Ectodermal cell (in vitro differentiated cells): ENCODE measurements around the gene HELZ2.

Experiments used
- H3K27ac ChIP-seq: 2 replicates; pipeline ENCODE4 v1.7.0; 2013; ENCODE audit warnings: mild to moderate bottlenecking, low read depth, low read length; ENCODE audit not compliant: insufficient read depth, poor library complexity, severe bottlenecking
- H3K27me3 ChIP-seq: 2 replicates; pipeline ENCODE4 v1.7.0; 2013; ENCODE audit warnings: mild to moderate bottlenecking, low read length; ENCODE audit not compliant: insufficient read depth, control insufficient read depth, poor library complexity, severe bottlenecking
- H3K36me3 ChIP-seq: one replicate; pipeline ENCODE4 v1.7.0; 2013; ENCODE audit warnings: low read length; ENCODE audit not compliant: control insufficient read depth, insufficient read depth
- H3K4me1 ChIP-seq: one replicate; pipeline ENCODE4 v1.7.0; 2013; ENCODE audit warnings: low read length; ENCODE audit not compliant: control insufficient read depth, insufficient read depth
- H3K4me3 ChIP-seq: 2 replicates; pipeline ENCODE4 v1.7.0; 2013; ENCODE audit warnings: low read depth, low read length, control low read depth; ENCODE audit not compliant: insufficient read depth
- H3K9me3 ChIP-seq: 2 replicates; pipeline ENCODE4 v1.7.0; 2013; ENCODE audit warnings: mild to moderate bottlenecking, low read length, moderate library complexity; ENCODE audit not compliant: control insufficient read depth
- WGBS, 2 experiments: methylation state at CpG; one replicate each; pipeline ENCODE4 v1.1.7; 2013; ENCODE audit warnings: missing lambda C conversion rate in 2 of 2; 5-methylcytosine and 5-hydroxymethylcytosine counted together

Gene HELZ2

DNA sequence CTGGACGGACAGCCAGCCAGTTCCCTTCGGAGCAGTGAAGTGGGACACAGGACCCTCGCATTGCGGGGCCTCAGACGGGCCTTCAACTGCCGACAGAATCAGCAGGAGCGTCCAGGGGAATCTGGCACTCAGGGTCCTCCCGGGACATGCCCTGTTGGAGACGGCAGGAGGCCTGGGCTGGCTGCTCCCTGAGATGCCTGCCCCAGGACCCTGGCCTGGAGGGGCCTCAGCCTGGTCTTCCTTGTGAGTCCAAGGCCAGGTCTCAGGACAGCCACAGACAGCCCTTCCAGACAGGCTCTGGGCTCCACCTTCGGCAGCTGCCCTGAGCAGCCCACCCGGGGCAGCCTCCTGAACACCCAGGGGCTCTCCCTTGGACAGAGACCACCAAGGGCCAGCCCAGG, 14.6 kb upstream of the HELZ2 start:
- Histone ChIP-seq H3K27me3 (no peaks in the 10 kb centered on the region), H3K4me1 (no peaks in the 10 kb centered on the region), H3K36me3 (peaks cover 4% of the 10 kb centered on the region), H3K9me3 (no peaks in the 10 kb centered on the region), H3K4me3 (no peak overlapping the region), H3K27ac (no peak overlapping the region)
- WGBS, 2 experiments, result 95% methylated on average over 11 of the region's 11 CpGs

DNA sequence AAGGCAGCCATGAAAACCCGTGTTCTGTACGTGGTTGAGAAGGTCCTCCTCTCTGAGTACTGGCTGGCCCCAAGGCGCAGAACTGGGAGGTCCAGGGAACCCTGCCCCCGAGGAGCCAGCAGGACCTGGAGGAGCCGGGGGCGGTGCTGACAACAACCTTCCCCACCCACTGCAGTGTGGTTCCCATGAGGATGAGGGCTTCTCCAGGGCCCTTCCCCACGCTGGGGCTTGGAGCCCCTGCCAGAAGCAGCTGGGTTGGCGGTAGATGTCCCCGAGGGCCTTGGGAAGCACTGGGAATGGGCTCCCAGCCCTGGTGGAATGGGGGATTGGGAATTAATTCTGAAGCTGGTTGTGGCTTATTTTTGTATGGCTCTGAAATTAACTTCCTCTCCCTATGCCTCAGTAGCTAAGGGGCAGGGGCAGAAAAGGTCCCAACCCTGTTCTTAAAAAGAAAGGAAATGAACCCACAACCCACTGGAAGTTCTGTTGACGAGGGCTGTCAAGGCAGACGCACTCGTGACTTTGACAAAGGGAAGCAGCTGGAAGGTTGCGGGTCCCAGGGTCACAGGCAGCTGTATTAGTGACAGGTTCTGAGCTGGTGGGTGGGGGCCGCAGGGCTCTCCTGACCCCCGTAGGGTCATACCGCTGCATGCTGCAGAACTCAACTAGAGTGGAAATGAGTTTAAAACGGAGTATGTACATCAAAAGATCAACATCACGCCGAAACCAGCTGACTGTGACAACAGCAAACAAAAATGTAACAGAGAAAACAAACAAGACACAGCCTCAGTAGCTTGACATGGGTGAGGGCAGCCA, 13.9 kb upstream of the HELZ2 start:
- Histone ChIP-seq H3K27ac (no peak overlapping the region), H3K4me1 (no peaks in the 10 kb centered on the region), H3K36me3 (no peaks in the 10 kb centered on the region), H3K27me3 (no peaks in the 10 kb centered on the region), H3K9me3 (no peaks in the 10 kb centered on the region), H3K4me3 (no peak overlapping the region)
- WGBS, 2 experiments, result 87 to 88% methylated on average over 19 of the region's 19 CpGs

DNA sequence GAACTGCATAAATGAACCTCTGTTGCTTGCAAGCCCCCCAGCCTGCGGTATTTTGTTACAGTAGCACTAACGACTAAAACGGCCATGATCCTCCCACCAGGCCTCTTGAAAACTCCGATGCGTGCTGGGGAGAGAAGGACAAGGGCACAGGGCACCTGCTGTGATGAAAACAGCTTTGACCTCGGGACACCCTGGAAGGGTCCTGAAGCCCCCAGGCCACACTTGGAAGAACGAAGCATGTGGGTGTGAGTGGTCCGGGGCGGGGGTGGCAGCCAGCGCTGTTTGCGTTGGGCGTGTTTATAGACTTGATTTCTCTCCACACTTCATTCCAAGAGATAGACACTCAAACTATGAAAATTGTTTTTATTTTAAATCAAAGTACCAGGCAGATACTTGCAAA, 13.2 kb upstream of the HELZ2 start:
- WGBS, 2 experiments, result 92 to 94% methylated on average over 12 of the region's 12 CpGs
- H3K36me3 ChIP-seq, result no peaks in the 10 kb centered on the region
- H3K4me1 ChIP-seq, result no peaks in the 10 kb centered on the region
- no peak overlapping the region for H3K4me3 ChIP-seq
- H3K27ac ChIP-seq, result no peak overlapping the region
- no peaks in the 10 kb centered on the region for H3K9me3 ChIP-seq
- no peaks in the 10 kb centered on the region for H3K27me3 ChIP-seq

DNA sequence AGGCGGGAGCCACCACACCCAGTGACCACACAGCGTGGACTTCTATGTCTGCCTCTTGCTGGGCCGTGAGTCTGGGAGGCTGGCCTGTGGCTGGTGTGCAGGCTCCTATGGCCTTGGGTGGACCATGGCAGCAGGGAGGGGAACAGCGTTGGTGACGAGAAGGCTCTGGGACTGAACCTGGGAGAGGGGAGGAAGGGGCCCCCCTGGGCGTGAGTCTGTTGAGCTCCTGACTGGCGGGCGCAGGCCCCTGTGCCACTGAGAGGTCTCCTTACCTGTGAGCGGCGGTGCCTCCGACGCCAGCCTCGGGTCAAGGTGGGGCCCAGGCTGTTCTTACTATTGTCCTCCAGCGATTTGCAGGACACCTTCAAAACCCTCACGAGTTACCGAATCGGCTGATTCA, 12.8 kb upstream of the HELZ2 start:
- H3K4me3 ChIP-seq, result no peak overlapping the region
- no peaks in the 10 kb centered on the region for H3K9me3 ChIP-seq
- no peaks in the 10 kb centered on the region for H3K36me3 ChIP-seq
- no peaks in the 10 kb centered on the region for H3K27me3 ChIP-seq
- H3K4me1 ChIP-seq, result no peaks in the 10 kb centered on the region
- H3K27ac ChIP-seq, result no peak overlapping the region
- 93% methylated on average over 17 of the region's 17 CpGs for WGBS, 2 experiments

DNA sequence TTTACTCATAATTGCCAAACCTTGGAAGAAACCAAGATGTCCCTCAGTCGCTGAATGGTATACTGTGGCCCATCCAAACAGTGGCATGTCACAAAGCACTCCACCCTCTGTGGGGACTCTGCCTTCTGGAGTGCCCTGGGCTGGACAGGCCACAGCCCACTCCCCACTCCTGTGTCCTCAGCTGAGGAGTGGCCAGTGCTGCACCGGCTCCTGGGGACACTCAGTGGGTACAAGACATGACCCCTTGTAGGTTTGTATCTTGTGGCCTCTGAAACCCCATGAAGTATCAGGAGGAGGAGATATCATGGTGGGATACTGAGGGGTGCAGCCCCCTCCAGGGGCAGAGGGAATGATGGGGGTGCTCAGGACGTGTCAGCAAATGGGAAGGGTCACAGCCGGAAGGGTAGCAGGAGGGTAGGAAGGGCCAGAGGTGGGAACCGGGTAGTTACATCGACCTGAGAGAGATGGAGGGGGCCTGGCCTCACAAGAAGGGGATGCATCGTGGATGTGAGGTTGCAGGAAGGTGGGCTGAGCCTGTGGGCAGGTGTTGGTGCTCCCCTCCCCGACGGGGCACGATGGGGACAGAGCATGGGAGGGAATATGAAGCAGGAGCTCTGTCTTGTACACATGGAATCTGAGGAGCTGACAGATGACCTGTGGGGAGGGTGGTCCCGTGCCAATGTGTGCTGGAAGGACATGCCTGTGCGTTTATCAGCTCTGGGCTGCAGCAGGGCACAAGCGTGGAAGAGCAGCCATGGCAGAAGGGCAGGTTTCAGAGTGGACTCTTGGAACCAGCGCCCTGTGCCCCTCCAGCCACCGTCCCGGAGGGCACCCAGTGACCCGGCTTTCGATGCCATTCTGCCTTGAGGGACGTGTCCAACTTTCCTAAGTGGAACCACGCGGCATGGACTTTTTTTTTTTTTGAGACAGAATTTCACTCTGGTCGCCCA, 11.9 kb upstream of the HELZ2 start:
- H3K27me3 ChIP-seq, result no peaks in the 10 kb centered on the region
- no peak overlapping the region for H3K4me3 ChIP-seq
- no peak overlapping the region for H3K27ac ChIP-seq
- 89 to 92% methylated on average over 22 of the region's 22 CpGs for WGBS, 2 experiments
- no peaks in the 10 kb centered on the region for H3K36me3 ChIP-seq
- no peaks in the 10 kb centered on the region for H3K9me3 ChIP-seq
- H3K4me1 ChIP-seq, result no peaks in the 10 kb centered on the region

DNA sequence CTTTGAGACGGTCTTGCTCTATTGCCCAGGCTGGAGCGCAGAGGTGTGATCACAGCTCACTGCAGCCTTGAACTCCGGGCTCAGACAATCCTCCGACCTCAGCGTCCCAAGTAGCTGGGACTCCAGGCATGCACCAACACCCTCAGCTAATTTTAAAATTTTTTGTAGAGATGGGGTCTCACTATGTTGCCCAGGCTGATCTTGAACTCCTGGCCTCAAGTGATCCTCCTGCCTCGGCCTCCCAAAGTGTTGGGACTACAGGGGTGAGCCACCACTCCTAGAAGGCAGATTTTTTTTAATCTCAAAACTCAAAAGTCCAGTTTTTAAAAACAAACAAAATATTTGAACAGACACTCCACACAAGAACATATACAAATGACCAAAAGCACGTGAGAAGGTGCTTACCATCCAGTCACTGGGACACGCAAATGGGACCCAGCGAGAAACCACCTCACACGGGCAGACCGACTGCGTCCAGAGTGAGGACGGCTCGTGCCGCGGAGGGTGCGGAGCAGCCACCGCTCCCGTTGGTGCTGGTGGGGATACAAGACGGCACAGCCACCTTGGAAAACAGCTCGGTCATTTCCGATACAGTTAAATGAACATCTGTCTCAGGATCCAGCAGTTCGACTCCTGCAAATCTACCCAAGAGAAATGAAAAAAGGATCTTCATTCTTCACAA, 8.5 kb upstream of the HELZ2 start:
- no peak overlapping the region for H3K27ac ChIP-seq
- WGBS, 2 experiments, result 90 to 92% methylated on average over 23 of the region's 23 CpGs
- no peaks in the 10 kb centered on the region for H3K36me3 ChIP-seq
- H3K9me3 ChIP-seq, result no peaks in the 10 kb centered on the region
- H3K4me1 ChIP-seq, result no peaks in the 10 kb centered on the region
- no peak overlapping the region for H3K4me3 ChIP-seq
- H3K27me3 ChIP-seq, result no peaks in the 10 kb centered on the region

DNA sequence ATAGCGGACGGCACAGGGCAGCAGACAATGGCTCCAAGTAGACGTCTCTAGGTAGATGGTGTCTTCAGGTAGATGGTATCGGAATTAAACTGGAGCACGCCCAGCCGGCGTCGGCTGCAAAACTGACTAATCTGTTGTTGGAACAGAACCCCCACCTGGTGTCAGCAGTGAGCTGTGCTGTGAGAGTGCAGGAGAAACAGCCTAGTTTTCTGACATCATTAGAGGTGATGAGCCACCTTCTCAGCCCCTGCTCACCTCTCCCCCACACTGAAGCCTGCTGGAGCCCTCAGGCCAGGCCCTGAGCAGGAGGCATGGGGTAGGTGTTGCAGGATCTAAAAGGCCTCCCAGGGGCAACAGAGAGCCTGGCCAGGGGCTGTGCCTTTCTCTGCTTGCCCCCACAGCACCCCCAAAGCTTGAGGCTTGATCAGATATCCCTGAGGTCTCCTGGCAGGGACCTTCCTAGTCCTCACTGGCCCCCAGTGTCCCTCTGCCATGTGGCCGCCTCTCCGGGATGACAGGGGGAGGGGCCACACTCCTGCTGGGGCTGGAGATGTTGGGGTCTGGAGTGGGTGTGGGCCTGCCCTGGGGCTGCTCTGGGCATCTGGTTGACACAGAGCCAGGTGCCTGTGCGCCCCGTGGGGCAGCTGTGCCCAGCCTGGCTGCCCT, 6.9 kb upstream of the HELZ2 start:
- H3K4me3 ChIP-seq, result no peak overlapping the region
- WGBS, 2 experiments, result 82 to 83% methylated on average over 12 of the region's 12 CpGs
- H3K36me3 ChIP-seq, result no peaks in the 10 kb centered on the region
- no peak overlapping the region for H3K27ac ChIP-seq
- H3K4me1 ChIP-seq, result no peaks in the 10 kb centered on the region
- no peaks in the 10 kb centered on the region for H3K27me3 ChIP-seq
- no peaks in the 10 kb centered on the region for H3K9me3 ChIP-seq

DNA sequence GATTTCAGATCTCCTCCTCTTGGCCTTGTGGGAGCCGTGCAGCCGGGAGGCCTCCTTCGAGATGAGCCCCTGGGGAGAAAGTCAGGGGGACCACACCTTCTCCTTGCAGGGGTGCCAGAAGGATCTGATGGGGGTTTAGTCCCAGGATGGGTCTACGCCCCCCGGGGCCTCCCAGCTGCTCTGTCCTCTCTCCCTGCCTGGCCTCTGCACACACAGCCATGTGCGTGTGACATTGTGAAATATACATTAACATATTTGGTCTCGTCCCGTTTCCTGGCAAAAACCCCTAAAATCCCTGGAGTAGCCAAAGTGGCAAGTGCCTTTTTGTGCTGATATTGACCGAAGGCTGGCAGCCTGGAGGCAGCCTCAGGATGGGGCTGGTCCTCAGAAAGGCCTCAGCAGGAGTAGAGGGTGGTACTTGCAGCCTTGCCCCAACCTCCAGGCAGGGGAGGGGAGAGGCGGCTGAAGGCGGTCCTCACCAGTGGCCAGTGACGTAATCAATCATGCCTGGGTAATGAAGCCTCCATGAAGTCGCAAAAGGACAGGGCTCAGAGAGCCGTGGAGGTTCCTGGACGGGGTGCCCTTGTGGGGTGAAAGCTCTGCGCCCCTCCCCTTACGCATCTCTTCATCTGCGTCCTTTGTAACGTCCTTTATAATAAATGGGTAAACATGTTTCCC, 5.1 kb upstream of the HELZ2 start:
- 91% methylated on average over 19 of the region's 19 CpGs for WGBS, 2 experiments
- H3K36me3 ChIP-seq, result no peaks in the 10 kb centered on the region
- H3K4me1 ChIP-seq, result peaks cover 6% of the 10 kb centered on the region
- H3K27ac ChIP-seq, result no peak overlapping the region
- no peak overlapping the region for H3K4me3 ChIP-seq
- H3K9me3 ChIP-seq, result no peaks in the 10 kb centered on the region
- no peaks in the 10 kb centered on the region for H3K27me3 ChIP-seq

DNA sequence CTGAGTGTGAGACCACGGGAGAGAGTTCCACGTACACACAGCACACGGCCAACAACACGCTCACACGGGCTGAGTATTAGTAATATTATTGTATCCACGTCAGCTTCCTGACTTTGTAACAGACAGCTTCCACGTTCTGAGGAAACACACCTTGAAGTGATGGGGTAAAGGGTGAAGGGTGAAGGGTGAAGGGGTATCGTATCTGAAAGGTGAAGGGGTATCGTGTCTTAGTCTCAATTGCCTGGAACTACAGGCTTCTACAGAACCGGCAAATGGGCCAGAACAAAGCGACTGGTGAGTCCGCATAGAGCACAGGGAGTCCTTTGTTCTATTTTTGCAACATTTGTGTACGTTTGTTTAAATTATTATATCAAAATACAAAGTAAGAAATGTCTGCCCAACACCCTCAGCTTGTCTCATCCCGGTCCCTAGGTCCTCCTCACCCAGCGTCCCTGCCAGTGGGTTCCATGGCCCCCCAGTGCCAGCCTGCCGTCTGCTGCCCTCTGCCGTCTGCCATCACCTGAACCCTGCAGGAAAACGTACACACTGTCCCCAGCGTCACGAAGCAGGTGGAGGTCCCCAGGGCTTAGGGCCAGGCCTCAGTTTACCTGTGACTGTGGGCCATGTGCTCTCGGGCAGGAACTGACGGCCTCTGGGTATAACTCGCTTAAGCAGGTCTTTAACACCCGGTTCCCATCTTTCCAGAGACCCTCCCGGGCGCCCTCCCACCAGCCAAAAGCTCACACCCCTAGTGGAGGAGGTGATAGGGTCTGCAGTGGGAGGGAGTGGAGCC, 4.4 kb upstream of the HELZ2 start:
- Histone ChIP-seq H3K4me3 (no peak overlapping the region), H3K4me1 (peaks cover 6% of the 10 kb centered on the region), H3K36me3 (no peaks in the 10 kb centered on the region), H3K27ac (no peak overlapping the region), H3K27me3 (no peaks in the 10 kb centered on the region), H3K9me3 (no peaks in the 10 kb centered on the region)
- 91 to 92% methylated on average over 26 of the region's 26 CpGs for WGBS, 2 experiments
